NCI-H2227 (cell line): Measurements from ENCODE around the gene ZNF689.
"Not testable (repeated sequence)": the region's sequence is repeated elsewhere in the genome, so short reads cannot be mapped to it uniquely, and the experiment has no call there.

Experiments used
- DNase-seq: peaks from one replicate; lab custom pipeline; 2025; ENCODE audit not compliant: unreplicated experiment; lab: John Stamatoyannopoulos, UW

The ZNF689 gene

DNA sequence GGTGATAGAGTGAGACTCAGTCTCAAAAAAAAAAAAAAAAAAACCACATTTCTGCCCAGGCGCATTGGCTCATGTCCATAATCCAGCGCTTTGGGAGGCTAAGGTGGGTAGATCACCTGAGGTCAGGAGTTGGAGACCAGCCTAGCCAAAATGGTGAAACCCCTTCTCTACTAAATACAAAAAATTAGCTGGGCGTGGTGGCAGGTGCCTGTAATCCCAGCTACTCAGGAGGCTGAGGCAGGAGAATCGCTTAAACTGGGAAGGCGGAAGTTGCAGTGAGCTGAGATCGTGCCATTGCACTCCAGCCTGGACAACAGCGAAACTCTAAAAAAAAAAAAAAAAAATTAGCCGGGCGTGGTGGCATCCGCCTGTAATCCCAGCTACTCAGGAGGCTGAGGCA, 26.9 kb upstream of the ZNF689 start:
- not testable (repeated sequence) for DNase-seq

DNA sequence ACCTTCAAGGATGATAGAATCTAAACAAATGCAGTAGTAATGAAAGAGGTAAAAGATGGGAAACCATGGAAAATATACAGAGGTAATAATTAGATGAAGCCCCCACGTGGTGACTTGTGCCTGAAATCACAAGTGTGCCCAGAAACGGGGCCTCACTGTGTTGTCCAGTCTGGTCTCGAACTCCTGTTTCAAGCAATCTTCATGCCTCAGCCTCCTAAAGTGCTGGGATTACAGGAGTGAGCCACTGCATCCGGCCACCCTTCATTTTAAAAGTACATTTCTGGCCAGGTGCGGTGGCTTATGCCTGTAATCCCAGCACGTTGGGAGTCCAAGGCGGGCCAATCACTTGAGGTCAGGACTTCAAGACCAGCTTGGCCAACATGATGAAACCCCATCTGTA, 26.4 kb upstream of the ZNF689 start:
- no peak for DNase-seq

DNA sequence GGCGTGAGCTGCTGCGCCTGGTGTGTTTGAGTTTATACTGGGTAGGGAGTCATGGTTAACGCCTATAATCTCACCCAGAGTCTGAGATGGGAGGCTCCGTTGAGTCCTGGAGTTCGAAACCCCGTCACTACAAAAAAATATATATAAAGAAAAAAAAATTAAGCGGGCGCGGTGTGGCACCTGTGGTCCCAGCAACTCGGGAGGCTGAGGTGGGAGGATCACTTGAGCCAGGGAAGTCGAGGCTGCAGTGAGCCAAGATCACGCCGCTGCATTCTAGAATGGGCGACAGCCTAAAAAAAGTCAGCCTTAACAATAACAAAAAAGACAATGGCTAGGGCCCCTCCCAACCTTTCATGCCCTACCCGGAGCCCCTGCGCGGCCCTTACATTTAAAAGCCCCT, 23.3 kb upstream of the ZNF689 start:
- DNase-seq = no peak

DNA sequence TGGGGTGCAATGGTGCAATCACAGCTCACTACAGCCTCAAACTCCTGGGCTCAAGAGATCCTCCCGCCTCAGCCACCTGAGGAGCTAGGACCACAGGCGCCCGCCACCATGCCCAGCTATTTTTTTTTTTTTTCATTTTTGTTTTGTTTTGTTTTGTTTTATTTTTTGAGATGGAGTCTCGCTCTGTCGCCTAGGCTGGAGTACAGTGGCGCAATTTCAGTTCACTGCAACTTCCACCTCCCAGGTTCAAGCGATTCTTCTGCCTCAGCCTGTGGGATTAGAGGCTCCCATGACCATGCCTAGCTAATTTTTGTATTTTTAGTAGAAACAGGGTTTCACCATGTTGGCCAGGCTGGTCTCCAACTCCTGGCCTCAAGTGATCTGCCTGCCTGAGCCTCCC, 22.3 kb upstream of the ZNF689 start:
- DNase-seq = not testable (repeated sequence)

DNA sequence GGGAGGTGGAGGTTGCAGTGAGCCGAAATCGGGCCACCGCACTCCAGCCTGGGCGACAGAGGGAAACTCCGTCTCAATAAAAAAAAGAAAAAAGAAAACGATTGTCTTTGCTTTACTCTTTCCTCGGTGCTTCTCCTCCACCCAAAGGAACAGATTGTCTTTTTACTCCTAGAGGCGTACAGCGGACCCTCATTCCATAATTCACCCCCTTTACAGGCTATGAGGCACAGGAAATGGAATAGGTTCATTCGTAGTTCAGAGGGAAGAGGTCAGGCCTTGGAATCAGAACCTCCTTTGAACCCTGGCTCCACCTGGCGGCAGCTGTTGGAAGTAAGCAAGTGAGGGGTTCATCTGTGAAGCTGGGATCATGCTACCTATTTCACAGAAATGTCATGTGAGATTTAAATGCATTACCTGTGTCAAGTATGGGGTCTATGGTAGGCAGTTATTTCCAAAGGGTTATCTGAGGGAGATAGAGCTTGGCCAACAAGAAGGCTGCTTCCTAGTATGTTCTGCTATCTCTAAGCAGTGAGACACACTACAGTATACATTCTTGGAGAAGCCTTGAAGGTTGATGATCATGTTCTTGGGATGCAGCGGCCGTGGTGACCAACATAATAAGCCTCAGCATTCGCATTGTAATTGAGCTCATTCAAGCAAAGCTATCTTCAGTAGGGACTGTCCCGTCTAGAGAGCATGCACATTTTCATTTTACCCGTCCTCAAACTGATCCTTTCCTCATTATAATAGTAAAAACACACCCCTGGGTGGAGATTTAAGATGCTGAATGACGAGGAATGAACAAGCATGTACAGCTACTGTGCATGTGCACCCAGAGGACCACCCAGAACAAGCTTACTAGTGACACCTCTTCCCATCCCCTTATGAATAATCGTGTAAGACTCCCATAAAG, 18.7 kb upstream of the ZNF689 start:
- peak; percentile 82 for DNase-seq

DNA sequence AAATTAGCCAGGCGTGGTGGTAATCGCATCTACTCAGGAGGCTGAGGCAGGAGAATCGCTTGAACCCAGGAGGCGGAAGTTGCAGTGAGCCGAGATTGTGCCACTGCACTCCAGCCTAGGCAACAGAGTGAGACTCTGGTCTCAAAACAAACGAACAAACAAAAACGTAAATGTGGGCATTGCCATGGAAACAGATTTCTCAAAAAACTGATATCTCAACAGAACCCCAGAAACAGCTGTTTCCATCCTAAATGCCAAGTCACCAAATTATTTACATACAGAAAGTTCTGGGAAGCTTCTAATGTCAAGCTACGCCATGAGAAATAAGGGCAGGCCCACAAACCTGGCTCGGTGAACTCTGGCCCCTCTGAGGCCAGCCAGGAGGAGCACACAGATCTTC, 16.0 kb upstream of the ZNF689 start:
- no peak for DNase-seq

DNA sequence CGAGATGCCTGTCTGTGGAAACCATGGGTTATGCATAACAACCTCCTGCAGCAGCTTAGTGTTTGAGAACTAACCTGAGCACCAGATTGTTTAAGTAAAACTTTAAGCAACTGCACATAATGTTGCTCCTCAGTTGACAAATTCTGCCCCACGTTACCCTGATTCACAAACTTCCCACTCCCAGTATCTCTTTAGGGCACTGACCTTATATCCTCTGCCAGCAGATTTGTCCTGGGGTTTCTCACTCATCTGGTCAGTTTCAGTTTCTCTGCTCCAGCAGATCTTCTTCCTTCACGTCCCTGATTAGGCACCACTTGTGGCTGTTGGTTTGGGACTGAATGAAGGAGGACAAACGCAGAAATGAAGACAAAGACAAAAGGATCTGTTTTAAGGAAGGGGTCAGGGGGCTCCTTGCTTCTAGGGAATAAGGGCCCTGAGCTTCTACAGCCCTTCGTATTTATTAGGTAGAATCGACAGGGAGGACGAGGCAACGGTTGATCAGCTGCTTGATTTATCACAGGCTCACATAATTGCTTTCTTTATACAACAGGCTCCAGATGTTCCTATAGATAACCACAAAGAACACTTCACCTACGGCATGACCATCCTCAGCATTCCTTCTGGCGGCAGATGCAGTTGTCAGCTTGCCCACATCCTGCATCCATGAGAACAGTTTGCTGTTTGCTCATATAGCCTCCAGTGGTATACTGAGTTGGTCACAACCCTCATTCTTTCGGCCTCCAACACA, 13.5 kb upstream of the ZNF689 start:
- DNase-seq = no peak

DNA sequence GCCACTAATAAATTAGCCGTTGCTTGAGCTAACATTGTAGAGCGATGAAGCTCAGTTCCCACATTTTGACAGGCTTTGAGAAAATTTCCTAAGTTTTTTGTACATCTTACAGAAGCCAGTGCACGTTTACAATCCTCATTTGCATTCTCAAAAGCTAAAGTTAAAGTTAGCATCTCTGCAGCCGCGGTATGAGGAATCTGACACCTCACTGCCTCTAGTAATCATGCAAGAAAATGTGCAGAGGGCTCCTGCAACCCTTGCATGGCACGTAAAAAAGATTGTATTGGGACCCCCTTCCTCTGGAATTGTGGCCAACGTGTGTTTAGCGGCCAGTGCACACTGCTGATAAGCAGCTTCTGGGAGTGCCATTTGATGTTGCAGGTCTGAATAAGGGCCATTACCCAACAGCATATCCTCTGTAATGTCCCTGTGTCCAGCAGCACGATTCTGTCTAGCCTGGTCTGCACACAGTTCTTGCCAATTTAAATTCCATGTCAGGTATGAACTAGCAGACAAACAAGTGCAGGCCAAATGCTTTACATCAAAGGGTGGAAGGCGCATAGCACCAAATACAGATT, 12.4 kb upstream of the ZNF689 start:
- DNase-seq = no peak

DNA sequence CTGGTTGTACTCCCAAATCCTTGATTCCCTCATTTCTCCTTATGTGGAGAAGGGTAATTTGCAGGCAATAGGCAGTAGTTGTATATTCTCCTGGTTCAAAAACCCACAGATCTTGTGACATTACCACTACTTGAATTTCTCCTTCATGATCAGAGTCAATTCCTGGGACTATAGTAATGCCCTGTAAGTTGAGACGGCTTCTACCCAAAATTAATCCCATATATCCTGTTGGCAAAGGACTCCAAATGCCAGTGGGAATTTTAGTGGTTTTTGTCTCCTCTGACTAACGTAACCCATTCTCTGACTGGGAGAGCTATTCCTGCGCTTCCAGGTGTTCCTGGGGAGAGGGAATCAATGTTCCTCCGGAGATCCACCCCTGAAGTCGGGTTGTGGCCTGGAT, 11.6 kb upstream of the ZNF689 start:
- no peak for DNase-seq

DNA sequence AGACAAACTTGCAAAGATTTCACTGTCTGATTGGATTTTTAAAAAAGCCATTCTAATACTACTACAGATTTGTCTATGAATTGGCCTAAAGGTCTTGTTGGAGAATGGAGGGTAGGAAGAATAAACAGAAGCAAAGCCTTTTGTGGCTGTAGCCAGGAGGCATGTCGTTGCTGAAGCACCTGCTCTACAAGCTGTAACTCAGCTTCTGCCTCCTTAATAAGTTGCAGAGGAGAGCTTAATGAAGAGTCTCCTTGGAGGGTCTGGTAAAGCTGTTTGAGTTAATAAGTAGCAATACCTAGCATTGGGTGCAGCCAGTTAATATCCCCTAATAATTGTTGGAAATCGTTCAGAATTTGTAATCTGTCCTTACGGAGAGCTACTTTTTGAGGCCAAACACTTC, 10.0 kb upstream of the ZNF689 start:
- DNase-seq = no peak

DNA sequence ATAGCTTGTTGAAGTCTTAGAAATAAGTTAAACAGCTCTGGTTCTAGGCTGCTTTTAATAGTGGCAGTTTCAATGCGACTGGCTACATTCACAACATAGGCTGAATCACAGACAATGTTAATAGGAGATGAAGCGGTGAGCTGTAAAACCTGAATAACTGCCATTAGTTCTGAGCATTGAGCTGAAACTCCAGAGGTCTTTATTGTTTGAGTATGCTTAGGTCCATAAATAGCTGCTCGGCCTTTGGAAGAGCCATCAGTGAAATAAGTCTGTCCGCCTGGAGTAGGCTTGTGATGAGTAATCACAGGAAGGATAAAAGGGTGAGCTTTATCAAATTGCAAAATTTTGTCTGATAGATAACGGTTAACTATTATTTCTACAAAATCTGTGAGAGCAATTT, 9.4 kb upstream of the ZNF689 start:
- peak; percentile 25 for DNase-seq

DNA sequence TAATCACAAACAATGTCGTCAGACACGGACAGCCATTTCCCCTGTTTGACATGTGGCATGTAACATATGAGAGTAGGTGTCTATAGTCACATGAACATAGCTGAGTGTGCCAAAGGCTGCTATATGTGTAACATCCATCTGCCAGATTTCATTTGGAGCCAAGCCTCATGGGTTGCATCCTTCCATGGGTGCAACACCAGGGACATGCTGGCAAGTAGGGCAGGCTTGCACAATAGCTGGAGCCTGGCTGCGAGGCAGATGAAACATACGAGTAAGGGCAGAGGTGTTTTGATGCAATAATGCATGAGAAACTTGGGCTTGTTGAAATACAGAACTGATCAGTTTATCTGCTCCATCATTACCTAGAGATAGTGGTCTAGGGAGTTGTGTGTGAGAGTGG, 9.0 kb upstream of the ZNF689 start:
- no peak for DNase-seq

DNA sequence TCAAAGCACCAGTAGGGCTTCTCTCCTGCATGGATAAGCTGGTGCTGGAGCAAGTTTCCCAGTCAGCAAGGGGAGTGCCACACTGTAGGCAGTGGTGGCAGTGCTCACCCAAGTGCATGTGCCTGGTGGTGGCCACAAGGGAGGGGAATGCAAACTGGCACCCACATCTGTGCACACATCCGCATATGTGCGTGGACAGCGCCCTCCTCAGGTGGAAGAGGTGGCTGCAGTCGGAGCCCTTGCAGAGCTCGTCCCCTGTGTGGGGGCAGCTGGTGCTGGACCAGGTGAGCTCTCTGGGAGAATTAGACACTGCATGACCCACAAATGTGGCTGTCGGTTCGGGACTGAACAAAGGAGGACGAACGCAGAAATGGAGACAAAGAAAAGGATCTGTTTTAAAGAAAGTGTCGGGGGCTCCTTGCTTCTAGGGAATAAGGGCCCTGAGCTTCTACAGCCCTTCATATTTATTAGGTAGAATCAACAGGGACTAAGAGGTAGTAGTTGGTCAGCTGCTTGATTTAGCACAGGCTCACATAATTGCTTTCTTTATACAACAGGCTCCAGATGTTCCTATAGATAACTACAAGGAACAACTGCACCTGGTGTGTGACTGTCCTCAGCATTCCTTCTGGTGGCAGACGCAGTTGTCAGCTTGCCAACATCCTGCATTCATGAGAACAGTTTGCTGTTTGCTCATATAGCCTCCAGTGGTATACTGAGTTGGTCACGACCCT, 5.3 kb upstream of the ZNF689 start:
- peak; percentile 96 for DNase-seq

DNA sequence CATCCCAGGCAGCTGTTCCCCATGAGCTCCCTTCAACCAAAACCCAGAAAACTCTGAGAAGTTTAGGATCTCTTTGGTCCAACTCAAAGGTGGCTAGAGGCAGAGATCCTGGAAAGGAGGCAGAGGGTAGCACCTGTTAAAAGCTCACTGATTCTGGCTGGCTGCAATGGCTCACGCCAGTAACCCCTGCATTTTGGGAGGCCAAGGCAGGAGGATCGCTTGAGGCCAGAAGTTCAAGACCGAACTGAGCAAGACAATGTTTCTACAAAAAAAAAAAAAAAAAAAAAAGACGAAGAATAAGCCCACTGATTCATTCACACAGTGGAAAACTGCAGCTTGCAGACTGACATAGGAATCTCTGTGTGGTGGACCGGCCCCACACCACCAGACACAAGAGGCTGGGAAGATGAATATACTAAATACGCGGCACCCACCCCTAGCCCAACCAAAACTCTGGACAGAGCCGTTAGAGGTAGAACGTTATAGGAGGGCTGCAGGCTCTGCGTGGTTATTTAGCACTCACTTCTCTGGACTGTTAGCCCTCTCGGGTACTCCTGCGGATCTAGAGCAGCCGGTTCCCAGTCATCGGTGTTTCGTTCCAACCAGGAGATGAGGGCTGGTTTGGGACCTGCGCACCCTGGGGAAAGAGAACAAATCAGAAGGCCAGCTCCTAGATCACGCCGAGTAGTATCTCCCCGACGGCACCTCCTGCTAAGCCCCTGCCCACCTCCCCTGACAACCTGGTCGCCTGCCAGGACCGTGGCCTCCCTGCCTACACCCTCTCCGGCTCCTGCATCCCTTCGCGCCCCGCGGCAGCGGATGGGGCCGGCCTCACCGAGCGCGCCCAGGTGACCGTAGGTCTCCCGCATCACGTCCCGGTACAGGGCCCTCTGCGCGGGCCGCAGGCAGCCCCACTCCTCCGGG, 925 bp downstream of the ZNF689 start:
- peak; percentile 43 for DNase-seq

DNA sequence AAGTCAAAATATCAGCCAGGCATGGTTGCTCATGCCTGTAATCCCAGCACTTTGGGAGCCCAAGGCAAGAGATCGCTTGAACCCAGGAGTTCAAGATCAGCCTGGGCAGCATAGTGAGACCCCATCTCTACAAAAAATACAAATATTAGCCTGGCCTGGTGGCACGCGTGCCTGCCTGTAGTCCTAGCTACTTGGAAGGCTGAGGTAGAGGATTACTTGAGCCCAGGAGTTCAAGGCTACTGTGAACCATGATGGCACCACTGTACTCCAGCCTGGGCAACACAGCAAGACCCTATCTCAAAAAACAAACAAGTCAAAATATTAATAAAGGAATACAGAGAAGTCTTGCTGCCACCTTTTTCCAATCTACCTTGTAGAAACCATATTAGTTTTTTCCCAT, 4.2 kb downstream of the ZNF689 start:
- no peak for DNase-seq

DNA sequence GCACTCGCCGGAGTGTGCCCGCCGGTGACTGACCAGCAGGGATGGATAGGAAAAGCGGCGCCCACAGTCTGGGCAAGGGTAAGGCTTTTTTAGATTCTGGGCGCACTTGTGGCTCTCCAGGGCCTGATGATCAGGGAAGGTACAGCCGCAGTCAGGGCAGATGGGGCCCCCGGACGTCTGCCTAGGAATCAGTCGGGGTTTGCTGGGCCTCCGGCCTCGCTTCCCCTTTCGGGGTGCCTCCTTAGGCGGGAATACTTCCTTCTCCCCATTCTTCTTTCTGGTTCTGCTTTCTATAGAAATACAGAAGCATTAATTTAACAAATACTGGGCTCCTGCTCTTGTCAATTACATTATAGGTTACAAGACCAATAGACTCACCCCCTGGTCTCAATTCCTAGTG, 5.0 kb downstream of the ZNF689 start:
- no peak for DNase-seq

DNA sequence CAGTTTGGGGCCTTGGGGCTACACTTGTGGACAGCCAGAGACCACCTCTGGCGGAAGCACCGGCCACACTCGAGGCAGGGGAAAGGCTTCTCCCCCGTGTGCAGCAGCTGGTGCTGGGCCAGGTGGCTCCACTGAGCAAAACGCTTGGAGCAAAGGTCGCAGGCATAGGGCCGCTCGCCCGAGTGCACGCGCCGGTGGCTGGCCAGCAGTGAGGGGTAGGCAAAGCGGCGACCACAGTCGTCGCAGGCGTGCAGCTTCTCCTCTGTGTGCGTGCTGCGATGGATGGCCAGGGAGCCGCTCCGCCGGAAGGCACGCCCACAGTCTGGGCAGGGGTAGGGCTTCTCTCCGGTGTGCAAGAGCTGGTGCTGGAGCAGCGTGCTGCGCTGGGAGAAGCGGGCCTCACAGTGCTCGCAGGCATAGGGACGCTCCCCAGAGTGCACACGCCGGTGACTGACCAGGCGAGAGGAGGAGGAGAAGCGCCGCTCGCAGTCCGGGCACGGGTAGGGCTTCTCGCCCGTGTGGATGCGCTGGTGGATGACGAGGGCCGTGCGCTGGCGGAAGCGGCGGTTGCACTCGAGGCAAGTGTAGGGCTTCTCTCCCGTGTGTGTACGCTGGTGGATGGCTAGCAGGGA, 5.8 kb downstream of the ZNF689 start:
- no peak for DNase-seq

DNA sequence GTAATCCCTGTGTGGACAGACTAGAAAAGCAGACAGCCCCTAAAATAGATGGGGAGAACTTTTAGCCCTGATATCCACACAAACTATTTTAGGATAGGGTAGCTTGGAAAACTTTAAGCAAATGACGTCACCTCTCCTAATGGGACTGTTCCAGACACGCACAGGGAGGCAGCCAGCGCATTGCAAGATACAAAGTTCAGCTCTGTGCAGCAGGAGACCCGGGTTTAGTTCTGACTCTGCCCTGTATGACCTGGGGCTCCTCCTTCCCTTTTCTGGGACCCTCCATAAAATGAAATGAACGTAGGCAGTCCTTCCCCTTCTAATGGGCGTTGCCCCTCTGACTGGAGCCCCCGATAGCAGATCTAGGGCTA, 6.3 kb downstream of the ZNF689 start:
- DNase-seq = no peak

DNA sequence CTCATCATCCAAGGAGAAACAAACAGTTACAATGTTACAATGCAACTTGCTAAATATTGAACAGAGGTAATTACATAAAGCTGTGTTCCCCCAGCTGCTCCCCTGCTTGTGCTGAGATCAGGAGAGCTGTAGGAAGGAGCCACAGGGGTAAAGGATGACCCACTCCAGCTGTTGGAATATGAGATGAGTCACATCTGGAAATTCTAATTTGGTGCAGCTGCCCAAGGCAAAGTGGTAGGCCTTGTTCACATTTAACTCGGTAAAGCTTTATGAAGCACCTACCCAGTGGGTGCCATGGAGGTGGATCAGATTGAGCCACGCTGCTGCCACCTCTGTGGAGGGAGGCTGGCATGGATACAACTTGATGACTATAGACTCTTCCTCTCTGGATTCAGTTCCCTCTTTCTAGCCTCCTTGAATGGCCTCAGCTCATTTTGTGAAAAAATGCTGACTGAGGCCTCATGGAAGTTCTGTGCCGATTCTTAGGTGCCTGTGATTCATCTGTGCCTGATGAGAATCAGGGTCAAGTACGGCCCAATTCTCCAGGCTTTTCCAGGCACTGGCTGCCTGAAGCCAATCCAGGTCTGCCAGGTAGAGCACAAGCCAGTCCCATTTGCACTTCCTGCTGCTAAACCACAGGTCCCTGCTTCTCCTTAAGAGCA, 7.4 kb downstream of the ZNF689 start:
- DNase-seq = no peak
